GM21367 (cell line): ENCODE measurements around the gene FEV.

ENCODE experiments used
- ATAC-seq: cut with Tn5 transposase; IDR thresholded peaks from one replicate; pipeline ENCODE4 v1.9.1; 2021; ENCODE audit not compliant: unreplicated experiment

The FEV gene

DNA sequence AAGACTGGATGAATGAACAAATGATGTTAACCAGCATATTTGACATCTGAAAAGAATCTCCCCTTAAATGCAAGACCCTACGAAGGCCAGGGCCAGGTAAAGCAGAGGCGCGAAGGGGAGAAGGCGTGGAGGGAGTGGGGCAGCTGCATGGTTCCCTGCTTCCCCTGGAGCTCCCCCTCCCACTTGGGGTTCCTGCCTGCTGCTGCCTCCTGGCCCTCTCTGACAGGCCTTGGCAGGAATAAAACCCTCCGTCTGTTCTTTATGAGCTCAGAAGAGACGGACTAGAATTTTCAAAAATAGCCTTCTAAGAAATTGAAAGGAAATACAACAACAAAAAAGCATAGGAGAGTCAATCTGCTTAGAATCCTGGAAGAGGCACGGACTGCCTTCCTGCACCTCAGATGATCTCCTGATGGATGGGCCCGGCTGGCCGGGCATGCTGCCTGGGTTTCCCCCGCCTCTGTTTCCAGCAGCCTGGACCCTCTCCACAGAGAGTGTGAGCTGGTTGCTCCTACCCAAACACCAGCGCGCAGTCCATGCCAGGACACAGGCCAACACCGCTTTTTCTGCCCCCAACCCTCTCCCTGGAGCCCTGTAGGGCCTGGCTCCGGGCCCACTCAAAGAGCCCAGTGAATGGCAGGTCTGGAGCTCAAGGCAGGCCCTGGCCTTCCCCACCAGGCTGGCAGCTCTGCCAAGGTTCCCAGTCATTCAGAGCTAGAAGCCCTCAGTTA lies 32.4 kb upstream of the FEV start:
- ATAC-seq: no peak

DNA sequence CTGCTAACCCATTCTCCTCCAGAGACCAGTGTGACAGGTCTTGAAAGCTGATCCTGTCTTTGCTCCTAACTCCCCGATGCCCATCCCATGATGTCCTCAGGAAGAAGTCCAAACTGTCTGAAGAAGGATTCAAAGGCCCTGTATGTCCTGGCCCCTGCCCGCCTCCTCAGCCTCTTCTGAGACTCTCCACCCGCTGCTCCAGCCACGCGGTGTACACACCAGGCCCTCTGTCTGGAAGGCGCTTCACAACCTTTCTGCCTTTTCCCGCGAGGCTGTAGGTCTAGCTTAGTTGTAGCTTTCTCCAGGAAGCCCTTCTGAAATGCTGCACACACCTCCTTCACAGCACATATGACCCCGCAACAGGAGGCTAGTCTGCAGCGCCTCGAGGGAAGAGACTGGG lies 31.7 kb upstream of the FEV start:
- ATAC-seq: no peak

DNA sequence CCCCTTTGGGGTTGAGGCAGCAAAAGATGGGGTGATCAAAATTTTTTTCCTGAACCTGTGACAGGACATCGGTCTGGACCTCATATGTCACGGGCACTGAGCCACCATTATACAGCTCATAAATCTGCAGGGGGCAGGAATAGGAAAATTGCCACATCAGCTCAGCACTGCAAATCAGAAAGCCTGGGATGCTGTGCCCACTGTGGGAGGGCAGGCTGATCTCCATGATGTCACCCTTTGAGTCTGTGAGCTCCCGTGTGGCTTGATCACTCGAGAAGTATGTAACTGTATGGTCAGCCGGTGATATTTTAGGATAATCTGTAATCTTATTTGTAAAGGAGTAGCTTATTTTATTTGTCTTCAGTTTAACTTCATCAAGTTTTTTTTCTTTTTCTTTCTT lies 25.9 kb upstream of the FEV start:
- ATAC-seq: no peak

DNA sequence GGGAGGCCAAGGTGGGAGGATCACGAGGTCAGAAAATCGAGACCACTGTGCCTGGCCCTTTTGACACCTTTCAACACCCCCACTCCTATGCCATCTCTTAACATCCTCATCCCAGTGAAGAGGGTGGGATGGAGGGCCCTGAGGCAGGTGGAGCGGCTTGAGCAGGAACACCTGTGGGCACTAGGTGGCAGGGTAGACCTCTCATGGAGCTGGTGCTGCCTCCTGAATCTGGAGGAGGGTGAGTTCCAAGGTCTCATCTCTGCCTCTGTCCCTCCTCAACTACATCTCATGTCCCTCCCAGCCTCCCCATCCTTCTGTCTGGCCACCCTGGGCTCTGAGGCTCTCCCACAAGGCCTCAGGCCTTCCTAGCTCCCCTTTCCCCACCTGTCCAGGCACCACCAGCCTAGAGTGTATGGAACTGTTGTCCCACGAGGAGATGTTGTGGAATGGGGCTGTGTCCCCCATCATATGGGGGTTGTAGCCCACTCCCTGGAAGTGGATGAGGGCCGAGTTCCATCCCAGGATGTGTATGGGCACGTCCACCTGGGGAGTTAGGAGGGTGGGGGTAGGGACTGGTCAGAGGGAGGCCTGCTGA lies 25.3 kb upstream of the FEV start:
- no peak for ATAC-seq

DNA sequence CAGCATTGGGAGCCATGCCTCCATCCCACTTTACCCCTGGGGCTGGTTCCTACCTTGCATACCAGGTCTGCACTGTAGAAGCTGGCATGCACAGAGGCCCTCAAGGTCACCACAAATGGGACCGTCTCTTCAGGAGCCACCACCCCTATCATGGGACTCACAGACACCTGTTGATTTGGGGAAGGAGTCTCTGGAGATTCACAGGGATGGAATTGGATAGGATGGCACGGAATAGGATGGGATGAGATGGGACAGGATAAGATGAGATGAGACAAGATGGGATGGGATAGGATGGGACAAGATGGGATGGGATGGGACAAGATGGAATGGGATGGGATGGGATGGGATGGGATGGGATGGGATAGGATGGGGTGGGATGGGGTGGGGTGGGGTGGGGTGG lies 24.3 kb upstream of the FEV start:
- ATAC-seq: no peak

DNA sequence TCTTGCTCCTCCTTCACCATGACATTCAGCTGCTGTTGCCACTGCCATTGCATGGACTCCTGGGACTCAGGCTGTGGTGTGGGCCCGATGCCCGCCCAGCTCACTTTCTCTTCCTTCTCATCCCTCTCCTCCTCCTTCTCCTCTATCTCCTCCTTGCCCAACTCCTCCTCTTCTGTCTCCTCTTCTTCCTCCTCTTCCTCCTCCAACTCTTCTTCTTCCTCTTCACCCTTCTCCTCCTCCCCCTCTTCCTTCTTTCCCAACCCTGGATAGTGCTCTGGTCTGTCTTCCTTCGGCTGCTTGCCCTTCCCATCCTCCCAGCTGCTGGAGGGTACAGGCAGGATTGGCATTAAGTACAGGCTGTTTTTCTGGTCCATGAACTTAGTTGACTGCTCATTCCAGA lies 19.0 kb upstream of the FEV start:
- ATAC-seq: no peak

DNA sequence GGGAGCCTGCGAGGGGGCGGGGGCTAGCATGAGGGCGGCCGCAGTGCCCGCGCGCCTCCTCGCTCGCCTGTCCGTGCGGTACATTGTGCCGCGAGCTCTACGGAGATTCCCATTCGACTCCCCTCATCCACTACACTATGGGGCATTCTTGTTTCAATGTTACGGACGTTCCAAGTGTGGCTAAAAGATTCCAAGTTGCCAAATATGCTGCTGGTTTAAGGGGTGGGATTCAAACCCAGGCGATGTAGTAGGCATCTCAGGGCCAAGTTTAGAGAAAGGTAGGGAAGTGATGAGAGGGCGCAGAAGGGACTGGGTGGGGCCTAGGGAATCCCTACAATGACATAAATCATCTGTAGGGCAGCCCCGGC lies 18.3 kb upstream of the FEV start:
- no peak for ATAC-seq

DNA sequence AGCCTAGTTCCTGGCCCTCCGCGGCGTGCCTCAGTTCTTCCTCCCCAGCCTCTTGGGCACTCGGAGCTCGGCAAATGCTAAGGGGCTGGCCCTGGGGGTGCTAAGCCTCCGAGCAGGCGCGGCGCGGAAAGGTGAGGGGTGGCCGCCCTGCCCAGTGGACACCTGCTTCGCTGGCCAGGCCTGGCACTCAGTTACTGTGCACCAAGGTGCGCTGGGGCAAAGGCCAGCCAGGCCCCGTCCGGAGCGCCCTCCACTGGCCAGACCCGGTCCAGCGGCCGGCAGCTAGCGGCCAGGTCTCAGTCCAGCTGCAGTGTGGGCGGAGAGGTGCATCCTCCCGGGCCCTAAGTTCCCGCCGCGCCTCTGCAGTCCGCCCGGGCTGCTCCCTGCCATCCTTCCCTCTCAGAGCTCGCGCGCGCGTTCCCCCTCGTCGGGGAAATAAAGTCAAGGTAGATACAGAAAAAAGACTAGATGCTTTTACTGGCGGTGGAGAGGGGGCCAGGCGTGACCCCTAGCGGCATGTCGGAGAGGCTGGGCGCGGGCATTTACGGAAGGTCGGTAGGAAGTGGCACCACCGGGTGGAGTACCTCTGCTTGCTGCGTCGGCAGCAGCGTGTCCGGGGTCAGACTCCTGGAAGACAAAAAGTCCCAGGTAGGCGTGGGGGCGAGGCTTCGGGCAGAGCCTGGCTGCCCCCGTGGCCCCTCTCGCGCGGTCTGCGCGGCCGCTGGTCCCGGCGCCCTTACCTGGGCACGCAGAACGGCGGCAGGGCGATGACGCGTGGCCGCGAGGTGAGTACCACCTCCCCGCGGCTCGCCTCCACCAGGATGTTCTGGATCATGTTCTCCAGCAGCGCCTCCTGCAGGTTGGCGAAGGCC lies 17.6 kb upstream of the FEV start:
- ATAC-seq: no peak

DNA sequence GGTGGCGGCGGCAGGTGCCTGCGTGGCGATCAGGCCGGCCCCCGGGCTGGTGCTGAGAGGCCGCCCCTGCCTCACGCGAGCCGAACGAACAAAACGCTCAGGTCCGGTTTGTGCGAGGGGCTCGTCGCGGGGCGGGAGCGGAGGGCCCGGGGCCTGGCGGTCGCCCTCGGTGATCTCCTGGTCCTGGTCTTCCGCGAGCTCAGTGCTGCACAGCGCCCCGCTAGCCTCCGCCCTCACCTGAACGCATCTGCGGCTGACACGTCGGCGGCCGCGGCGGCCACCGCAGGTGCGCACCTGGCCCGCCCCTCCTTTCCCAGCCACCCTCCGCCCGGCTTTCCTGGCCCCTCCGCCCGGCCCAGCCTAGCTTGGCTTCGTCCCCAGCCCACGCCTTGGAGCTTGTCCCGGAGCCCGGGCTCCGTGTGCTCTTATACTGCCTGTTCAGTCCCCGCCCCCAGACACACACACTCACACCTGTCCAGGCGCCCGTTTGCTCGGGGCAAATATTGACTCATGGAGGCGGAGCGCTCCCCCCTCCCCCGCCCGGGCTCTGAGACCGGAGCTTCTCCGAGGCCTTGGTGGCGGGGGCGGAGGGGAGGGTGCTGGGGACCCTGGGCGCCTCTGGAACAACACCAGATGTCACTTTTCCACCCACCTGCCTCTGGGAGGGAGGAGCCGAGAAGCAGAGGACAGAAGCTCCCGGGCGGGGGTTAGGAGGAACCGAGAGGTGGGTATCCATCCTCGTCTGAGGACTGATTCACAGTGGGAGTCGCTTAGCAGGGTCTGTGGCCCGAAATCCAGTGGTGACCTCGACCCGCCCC lies 16.8 kb upstream of the FEV start:
- ATAC-seq: no peak

DNA sequence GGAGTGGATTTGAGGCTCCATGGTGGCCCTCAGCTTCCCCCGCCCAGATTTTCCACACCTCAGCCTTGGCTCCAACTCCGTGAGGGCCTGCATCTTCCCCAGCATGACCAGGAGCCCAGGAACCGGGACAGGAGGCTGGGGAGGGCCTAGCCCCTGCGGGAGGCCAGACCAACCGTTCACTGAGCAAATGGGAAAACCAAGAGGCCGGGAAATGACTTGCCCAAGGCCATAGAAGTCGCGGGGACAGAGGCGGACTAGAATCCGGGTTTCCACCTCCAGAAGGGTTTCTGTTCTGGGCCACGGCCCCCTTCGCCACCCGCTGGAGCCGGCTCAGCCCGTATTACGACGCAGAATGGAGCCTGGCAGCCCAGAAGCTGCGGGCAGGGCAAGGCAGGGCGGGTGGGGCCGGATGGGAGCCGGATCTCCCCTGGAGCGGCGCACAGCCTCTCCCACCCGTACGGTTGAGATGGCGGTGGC lies 16.2 kb upstream of the FEV start:
- ATAC-seq: no peak

DNA sequence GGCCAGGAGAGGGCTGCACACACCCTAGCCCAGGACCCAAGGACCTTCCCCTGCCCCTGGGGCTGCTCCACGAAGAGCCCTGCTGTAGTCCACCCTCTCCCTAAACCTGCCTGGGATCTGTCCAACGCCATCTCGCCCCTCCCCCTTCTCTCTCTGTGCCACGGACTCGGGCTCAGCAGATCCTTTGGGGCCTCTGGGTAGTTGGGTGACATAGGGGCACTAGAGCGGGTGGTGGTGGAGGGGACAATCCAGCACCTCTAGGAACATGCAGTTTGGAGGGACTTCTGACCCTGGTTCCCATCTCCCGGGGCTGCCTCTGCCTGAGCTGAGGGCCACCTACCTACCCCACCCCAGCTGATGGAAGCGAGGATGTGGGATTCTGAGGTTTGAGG lies 15.6 kb upstream of the FEV start:
- ATAC-seq: no peak

DNA sequence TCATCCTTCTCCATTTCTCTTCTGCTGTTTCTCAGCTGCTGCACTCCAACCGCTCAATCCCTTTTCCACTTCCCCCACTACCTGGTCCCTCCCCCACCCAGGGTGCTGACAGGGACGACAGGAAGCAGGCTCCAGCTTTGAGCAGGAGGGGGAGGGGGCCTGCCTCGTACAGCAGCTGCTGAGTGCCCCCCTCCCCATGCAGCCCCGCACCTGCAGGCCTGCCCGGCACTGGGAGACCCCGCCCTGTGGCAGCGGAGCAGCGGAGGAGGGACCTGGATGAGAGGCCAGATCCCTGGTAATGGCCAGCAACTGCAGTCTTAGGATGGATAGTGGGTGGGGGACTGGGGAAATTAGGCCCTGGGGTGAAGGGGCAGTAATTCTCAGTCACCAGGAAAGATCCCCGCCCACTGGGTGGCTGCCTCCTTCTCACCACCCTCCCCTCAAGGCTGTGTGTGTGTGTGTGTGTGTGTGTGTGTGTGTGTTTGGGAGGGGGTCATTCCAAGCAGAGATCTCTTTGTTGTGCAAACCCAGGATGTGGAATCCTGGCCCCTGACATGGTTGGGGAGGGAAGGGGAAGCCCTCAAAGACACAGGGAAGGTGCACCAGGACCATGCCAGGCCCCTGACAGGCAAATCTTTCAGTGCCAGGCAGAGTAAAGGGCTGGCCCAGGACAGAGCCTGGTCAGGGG lies 15.0 kb upstream of the FEV start:
- ATAC-seq: no peak

DNA sequence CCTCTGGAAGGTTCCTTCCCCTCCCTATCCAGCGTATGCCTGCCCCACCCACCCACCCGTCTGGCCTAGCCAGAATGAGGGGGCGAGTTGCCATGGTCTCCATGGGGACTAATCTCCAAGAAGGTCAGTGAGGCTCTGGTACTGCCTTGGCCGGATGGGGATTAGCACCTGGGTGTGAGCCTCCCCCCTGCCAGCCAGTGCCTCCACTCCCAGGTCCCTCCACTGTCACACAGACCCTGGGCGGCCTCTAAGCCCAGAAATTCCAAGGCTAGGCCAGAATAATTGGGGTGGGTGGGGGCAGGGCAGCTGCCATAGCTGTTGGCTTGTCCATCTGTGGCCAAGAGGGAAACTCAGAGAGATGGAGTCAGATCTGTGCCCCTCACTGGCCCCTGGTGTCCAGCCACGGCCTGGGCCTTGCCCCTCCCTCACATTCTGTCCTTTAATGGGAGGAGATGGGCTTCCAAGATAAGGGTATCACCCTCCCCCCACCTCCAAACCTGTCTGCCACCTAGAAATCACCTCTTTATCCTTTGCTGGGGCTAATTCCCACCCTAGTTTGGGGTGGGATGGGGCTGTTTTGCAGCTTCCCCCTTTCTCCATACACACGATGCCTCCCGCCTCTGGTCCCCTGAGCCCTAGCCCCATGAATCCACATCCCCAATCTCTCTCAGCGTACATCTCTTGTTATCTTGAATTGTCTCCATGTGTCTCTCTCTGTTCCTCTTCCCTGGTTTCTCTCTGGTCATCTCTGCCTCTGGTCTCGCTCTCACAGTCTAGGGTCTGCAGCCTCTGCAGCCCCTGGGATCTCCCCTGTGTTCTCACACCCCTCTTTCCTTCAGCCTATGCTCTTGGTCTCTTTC lies 14.3 kb upstream of the FEV start:
- no peak for ATAC-seq

DNA sequence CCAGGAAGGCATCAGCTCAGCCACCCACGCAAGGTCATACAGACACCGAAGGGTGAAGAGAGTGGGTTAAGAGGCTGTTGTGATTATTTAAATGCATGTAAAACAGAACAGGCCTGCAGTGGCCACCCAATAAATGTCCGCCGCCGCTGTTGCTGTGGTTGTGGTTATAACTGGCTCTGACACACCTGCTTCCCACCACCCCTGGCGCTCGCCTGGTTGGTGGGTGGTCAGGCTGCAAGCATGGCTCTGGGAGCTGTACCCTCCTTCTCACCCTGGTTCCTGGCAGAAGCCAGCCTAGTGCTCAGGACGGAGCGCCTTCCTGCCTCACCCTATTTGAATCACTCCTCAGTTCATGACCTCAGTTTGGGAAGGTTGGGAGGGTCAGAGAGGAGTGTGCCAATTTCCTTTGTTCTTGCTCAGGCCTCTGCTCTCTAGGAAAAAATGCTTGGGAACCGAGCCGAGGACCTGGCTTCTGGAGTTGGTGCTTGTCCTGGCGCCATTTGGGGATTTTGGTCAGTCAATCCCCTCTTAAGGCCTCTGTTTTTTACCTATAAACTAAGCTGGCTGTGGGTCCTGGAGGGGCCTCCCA lies 13.5 kb upstream of the FEV start:
- ATAC-seq: no peak

DNA sequence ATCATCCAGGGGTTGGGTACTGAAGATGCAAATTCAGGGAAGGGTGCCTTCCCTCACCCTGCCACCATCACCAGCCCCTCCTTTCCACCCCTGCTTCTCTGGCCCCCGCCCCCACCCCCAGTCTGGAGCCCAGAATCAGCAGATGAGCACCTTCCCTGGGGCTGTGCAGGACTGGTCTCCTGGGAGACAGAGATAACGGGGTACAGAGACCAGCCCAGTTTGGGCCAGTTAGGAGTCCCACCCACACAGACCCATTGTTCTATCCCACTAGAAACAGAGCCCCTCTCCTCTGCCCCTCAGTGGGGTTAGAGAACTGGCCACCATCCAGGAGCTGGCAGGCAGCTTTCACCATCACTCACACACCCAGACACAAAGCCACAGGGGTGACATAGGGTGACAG lies 12.7 kb upstream of the FEV start:
- ATAC-seq: no peak

DNA sequence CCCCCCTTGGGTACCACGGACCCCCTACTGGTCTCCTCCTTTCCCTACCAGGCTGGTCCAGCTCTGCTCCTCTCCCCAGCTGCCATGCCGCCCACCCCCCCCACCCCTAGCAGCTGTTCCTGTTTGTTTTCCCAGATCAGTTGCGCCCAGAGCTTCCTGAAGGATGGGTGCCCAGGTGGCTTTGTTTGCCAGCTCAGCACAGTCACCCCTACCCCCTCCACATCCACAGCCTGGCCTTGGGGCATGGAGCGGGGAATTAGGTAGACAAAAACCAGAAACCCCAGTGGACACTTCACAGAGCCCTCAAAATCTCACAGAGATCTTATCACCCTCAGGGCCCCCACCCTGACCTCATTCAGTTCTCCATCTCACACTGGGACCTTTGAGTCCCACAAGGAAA lies 12.0 kb upstream of the FEV start:
- no peak for ATAC-seq

DNA sequence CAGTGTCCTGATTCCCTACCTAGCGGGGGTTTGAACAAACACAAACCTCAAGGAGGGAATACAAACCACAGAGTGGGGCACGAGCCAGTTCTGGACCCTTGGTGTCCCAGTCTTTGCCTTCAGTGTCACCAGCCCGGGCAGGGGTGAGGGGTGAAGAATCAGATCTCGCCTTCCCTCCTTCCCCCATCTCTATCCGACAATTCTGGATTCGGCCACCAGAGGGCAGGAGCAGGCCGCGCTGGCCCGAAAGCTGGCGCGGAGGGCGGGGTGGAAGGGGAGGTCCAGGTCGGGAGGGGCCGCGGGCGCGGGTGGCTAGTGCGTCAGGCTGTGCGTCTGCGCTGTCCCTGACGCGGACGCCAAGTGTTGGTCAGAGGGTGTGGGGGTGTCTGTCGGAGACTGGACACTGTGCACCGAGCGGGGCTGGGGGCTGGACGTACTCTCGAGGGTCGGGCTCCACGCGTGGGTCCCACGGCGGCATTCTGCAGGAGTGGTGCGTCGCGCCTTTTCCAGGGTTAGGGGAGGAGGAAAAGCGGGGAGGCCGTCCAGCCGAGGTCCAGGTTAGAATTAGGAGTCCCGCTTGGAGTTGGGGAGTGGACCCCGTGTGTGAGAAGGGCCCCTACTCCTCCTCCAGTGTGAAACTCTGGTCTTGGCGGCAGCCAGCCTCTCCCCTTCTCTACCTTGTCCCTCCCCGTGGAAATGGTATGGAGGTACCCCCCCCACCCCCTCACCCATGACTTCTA lies 11.2 kb upstream of the FEV start:
- ATAC-seq: no peak

DNA sequence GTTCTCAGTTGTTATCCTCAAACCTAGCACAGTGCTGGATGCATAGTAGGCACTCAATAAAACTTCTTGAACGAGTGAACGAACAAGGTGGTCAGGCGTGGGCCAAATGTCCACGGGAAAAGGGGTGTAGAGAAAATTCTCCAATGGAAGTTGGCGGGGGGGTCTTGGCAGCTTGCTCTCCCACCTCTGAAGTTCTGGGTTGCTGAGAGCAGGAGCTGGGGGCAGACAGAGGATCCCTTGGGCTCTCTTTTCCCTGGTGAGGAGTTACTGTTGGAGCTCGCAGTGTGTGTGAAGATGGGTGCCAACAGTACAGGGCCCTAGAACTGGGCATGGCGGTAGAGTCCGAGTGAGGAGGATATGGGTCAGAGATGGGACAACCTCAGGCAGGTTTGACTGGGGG lies 10.6 kb upstream of the FEV start:
- ATAC-seq: no peak
